GM21529 (cell line): ENCODE data around the gene PRPSAP2.
"Not testable (repeated sequence)": the region's sequence is repeated elsewhere in the genome, so short reads cannot be mapped to it uniquely, and the experiment has no call there.

Experiments used
- ATAC-seq: cut with Tn5 transposase; IDR thresholded peaks from one replicate; pipeline ENCODE4 v1.9.1; 2021; ENCODE audit not compliant: unreplicated experiment

PRPSAP2 gene

GRCh38 chr17:18888766-18889290, 30.9 kb downstream of the PRPSAP2 start:
- no peak for ATAC-seq

DNA sequence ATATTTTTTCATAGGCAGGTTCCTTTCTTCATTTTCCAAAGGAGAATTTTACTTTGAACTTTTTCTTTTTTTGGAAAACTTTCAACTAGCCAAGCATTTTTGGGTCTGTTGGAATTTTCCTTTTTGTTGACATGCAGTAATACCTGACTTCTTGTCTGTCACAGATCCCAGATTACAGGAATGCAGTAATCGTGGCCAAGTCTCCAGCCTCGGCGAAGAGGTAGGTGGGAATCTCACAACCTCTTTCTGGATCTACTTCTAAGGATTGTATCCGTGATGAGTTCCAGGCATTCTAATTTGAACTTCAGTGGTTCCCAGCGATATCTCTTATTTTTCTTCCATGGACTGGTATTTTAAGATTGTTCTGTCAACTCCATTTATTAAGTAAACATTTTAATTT, 31.7 kb downstream of the PRPSAP2 start:
- no peak for ATAC-seq

DNA sequence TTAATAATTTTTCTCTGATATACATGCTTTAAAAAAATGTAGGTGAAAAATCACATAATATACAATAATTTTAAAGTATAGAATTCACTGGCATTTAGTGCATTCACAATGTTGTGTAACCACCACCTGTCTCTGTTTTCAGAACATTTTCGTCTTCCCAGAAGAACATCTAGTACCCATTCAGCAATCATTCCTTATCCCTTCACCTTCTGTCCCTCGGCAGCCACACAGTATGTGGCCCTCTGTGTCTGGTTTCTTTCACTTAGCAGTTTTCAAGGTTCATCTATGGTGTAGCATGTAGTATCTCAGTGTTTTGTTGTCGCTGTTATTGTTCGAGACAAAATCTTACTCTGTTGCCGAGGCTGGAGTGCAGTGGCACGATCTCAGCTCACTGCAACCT, 33.6 kb downstream of the PRPSAP2 start:
- ATAC-seq, result no peak

- no peak for ATAC-seq
Observed at GRCh38 chr17:18896146-18896545, 38.2 kb downstream of the PRPSAP2 start.

- ATAC-seq, result no peak
Observed at GRCh38 chr17:18896947-18897346, 39.0 kb downstream of the PRPSAP2 start.

DNA sequence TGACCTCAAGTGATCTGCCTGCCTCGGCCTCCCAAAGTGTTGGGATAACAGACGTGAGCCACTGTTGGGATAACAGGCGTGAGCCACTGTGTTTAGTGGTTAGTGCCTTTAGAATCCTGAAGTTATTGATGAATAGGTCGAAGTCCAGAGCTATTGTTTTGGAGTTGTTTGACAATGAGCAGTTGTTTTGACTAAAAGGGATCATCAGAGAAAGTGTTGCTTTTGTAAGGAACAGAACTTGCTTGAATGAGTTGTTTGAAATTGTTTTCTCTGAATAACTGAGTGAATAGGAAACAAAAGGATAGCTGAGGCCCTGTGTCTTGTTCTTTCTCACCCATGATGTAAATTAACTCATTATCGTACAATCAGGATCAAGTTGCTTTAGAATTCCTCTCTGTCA, 46.6 kb downstream of the PRPSAP2 start:
- no peak for ATAC-seq

DNA sequence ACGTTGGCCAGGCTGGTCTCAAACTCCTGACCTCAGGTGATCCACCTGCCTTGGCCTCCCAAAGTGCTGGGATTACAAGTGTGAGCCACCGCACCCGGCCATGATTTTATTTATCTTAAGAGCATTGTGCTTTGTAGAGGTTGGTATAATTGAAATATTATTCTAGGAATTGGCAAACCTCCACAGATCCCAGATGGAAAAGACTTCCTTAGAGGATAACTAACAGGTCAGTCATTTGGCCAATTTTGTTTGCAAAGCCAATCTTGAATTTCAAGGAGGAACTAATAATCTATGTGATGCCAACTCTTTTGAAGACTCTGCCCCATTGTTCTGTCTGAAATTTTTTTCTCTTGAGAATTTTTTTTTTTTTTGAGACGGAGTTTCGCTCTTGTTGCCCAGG, 47.3 kb downstream of the PRPSAP2 start:
- ATAC-seq, result no peak

DNA sequence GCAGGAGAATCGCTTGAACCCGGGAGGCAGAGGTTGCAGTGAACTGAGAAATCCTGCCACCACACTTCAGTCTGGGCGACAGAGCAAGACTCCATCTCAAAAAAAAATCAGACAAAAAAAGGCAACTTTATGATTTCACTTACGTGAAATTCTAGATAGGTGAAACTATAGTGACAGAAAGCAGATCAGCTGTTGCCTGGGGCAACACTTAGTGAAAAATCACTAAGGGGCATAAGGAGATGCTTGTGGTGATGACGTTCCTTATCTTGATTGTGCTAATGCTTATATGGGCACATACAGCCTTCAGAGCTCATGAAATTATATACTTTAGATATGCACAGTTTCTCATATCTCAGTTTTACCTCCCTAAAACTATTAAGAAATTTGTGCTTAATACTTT, 52.4 kb downstream of the PRPSAP2 start:
- ATAC-seq, result no peak

DNA sequence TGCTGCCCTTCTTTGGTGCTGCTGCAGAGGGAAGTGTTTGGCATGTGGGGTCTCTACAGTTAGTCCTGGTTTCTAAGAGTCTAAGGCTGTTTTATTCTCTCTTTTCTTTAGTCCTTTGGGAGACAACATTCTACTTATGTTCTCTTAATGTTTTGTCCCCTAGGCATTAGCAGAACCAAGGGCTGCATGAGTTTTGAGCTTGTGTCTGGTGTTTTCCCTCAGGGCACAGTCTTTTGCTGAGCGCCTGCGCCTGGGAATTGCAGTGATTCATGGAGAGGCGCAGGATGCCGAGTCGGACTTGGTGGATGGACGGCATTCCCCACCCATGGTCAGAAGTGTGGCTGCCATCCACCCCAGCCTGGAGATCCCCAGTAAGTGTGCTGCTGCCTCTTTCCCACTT, 53.0 kb downstream of the PRPSAP2 start:
- ATAC-seq, result no peak

GRCh38 chr17:18916816-18917500, 59.0 kb downstream of the PRPSAP2 start:
- no peak for ATAC-seq

- no peak for ATAC-seq
Observed at GRCh38 chr17:18917506-18918032, 59.6 kb downstream of the PRPSAP2 start.

- no peak for ATAC-seq
Observed at GRCh38 chr17:18919963-18920362, 62.0 kb downstream of the PRPSAP2 start.

GRCh38 chr17:18920911-18921441, 63.0 kb downstream of the PRPSAP2 start:
- no peak for ATAC-seq

GRCh38 chr17:18921485-18921884, 63.6 kb downstream of the PRPSAP2 start:
- no peak for ATAC-seq

DNA sequence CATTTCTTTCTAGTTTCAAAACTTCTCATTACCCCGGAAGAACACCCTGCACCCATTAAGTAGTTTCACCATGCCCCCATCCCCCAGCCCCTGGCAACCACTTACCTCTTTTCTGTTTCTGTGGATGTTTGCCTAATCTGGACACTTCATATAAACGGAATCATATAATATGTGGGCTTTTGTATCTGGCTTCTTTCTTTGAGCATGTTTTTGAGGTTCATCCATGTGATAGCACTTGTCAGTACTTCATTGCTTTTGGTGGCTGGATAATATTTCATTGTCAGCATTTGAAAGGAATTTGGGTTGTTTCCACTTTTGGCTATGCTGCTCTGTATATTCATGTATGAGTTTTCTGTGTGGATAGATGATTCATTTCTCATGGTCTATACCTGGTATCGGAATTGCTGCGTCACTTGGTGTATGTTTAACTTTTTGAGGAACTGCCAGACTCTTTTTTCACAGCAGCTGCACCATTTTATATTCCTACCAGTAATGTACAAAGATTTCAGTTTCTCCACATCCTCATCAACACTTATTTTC, 64.1 kb downstream of the PRPSAP2 start:
- peak; percentile 71 for ATAC-seq

DNA sequence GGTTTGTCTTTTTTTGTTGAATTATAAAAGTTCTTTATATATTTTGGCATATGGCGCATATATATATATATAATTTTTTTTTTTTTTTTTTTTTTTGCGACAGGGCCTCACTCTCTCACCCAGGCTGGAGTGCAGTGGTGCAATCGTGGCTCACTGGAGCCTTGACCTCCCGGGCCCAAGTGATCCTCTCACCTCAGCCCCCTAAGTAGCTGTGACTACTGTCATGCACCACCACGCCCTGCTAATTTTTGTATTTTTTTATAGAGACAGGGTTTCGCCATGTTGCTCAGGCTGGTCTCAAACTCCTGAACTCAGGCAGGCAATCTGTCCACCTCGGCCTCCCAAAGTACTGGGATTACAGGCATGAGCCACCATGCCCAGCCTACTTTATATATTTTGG, 64.7 kb downstream of the PRPSAP2 start:
- not testable (repeated sequence) for ATAC-seq

DNA sequence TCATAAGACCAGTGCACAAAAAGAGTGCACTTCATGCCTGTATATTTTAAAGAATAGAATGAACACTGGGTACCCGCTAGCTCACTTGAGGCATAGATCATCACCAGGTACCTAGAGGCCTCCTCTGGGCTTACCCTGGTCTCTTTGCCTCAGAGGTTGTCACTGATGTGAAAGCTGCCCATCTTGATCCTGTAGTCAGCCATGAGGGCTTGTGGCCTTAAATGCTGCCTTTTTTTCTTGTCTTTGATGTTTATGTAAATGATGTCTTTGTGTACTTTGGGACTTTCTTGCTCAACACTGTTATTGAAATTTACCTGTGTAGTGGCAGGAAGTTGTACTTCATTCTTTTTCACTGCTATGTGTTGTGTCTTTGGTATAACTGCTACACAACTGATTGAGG, 67.3 kb downstream of the PRPSAP2 start:
- no peak for ATAC-seq

DNA sequence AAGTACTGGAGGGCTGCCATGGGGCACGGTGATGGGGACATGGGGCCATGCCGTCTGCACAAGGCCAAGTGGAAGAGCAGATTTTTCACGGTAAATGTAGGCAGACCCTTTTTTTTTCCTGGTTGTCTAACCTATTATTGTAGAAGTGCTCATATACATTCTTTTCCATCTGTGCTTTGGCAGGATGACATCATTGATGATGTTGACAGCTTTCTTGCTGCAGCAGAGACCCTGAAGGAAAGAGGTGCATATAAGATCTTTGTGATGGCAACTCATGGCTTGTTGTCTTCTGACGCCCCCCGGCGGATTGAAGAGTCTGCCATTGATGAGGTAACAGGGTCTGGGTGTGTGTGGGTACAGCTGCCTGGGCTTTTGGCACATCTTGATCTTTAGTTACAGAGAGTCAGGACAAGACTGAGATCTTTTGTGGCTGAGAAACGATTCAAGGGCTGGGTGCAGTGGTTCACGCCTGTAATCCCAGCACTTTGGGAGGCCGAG, 70.7 kb downstream of the PRPSAP2 start:
- no peak for ATAC-seq

- no peak for ATAC-seq
Observed at GRCh38 chr17:18932360-18933055, 74.6 kb downstream of the PRPSAP2 start.

DNA sequence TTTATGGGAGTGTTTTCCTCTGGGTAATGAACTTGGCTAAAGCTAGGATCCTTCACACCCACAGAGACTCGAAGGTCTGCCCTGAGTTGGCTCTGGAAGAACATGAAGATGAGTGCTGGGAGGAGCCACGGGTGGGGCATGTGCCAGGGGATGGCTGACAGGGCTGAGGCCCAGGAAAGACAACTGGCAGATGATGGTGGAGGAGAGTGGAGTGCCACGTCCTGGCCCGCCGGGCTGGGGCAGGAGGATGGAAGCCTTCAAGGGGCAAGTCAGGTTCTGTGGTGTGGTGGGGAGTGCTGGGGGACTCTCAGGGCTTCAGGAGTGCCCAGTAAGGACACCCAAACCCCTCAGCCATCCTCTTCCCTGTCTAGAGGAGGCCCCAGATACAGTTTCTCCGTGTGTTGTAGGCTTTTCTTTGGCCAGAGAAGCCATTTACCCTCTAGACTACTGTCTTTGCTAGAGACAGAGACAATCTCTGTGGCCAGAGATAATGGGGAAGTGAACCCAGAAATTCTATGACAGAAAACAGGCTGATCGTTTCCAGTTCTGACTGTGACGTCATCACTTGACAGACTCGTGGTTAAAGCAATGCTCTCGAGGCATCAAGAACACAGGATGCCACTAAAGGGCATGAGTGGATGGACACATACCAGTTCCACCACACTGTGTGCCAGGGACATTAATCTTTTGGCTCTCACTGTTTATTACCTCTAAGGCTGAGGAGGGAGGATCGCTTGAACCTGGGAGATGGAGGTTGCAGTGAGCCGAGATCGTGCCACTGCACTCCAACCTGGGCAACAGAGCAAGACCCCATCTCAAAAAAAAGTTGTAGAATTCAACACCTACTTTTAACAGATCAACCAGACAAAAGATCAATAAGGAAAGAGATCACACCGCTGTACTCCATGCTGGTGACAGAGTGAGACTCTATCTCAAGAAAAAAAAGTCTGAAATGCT, 75.4 kb downstream of the PRPSAP2 start:
- ATAC-seq, result no peak
